CD4-positive, alpha-beta T cell (primary cell): ENCODE results near the gene PTPRC. TPM values are rescaled to one million over a fixed set of nuclear protein-coding genes. Genes with fewer than 3 reads are reported as not detected.

Source experiments
- ATAC-seq: fragments of 200-7000 bp; cut with Tn5 transposase; one replicate; pipeline ENCODE4 v1.10.0; 2022; ENCODE audit warnings: mild to moderate bottlenecking; ENCODE audit not compliant: poor library complexity
- CTCF ChIA-PET: fragments of 350-600 bp; sonication (Branson Sonifier 250); formaldehyde crosslinking; loops from one replicate; lab custom pipeline; 2021; ENCODE audit warnings: antibody characterized with exemption, inconsistent platforms; lab: Charles Lee
- POLR2A ChIA-PET: fragments of 350-600 bp; sonication (Branson Sonifier 250); formaldehyde crosslinking; loops from one replicate; lab custom pipeline; 2021; ENCODE audit warnings: antibody characterized with exemption, inconsistent platforms; lab: Charles Lee
- DNase-seq, 14 experiments: peaks; one replicate each; pipeline ENCODE4 v3.0.0-alpha.2; 2013 to 2020; ENCODE audit warnings: mixed read lengths in 2 of 14
- H3K27ac ChIP-seq, 2 donors: one replicate each; pipeline versions ENCODE4 v1.5.1 to v1.7.0; 2013; ENCODE audit warnings: low read length in 2 of 2, low read depth in 1 of 2, mild to moderate bottlenecking in 1 of 2
- H3K27me3 ChIP-seq, 2 experiments: 1 replicate in 1 of 2; 2 replicates in 1 of 2; pipeline versions ENCODE4 v1.6.1 to v1.7.0; 2013; ENCODE audit warnings: low read length in 2 of 2, control low read depth in 1 of 2, mild to moderate bottlenecking in 1 of 2, moderate library complexity in 1 of 2; ENCODE audit not compliant: insufficient read depth in 2 of 2, control insufficient read depth in 1 of 2
- H3K36me3 ChIP-seq: one replicate; pipeline ENCODE4 v1.6.1; 2013; ENCODE audit warnings: low read length, control low read depth; ENCODE audit not compliant: insufficient read depth
- H3K4me1 ChIP-seq: one replicate; pipeline ENCODE4 v1.6.1; 2013; ENCODE audit warnings: low read length, control low read depth; ENCODE audit not compliant: insufficient read depth
- H3K4me3 ChIP-seq: one replicate; pipeline ENCODE4 v1.5.1; 2013; ENCODE audit warnings: mild to moderate bottlenecking, low read length, moderate library complexity
- H3K9me3 ChIP-seq, 2 experiments: 1 replicate in 1 of 2; 2 replicates in 1 of 2; pipeline versions ENCODE4 v1.6.1 to v1.7.0; 2013; ENCODE audit warnings: low read length in 2 of 2, mild to moderate bottlenecking in 2 of 2, control low read depth in 1 of 2, moderate library complexity in 1 of 2; ENCODE audit not compliant: control insufficient read depth in 1 of 2, insufficient read depth in 1 of 2
- H3K27ac Mint-ChIP-seq: one replicate; pipeline ENCODE4 v1.8.0; 2020; ENCODE audit warnings: mixed read lengths
- H3K27me3 Mint-ChIP-seq: one replicate; pipeline ENCODE4 v1.8.0; 2021; ENCODE audit warnings: mixed read lengths
- H3K36me3 Mint-ChIP-seq: one replicate; pipeline ENCODE4 v1.8.0; 2021; ENCODE audit warnings: low read depth, mixed read lengths
- H3K4me1 Mint-ChIP-seq: one replicate; pipeline ENCODE4 v1.8.0; 2021; ENCODE audit warnings: low read depth, mixed read lengths
- H3K4me3 Mint-ChIP-seq: one replicate; pipeline ENCODE4 v1.8.0; 2020; ENCODE audit warnings: mild to moderate bottlenecking, mixed read lengths
- H3K9me3 Mint-ChIP-seq: one replicate; pipeline ENCODE4 v1.8.0; 2020; ENCODE audit warnings: mixed read lengths
- CTCF ChIP-seq: fragments of 200-600 bp; IDR thresholded peaks from one replicate; pipeline ENCODE4 v1.8.0; 2022; ENCODE audit warnings: antibody characterized with exemption, mild to moderate bottlenecking
- intact Hi-C, 2 experiments: fragments of 100-400 bp; cut with DNase I in 1 of 2; cut with micrococcal nuclease in 1 of 2; formaldehyde crosslinking; loops; one replicate each; pipeline versions ENCODE4 v1.15.1 to v1.9.0; 2023 to 2025; cut with DNase I, micrococcal nuclease
- total RNA-seq, 174 experiments: library from RNA in 2 of 174; stranded (reverse) in 2 of 174; gene quantifications; one replicate each; pipeline ENCODE4 v1.2.3 and lab custom pipeline; 2021 to 2026

The PTPRC gene
- total RNA-seq, 2 experiments from 2014 or later = 661 to 698 TPM

GRCh38 chr1:198671136-198671535 lies 32.3 kb downstream of the PTPRC start:
- Mint-ChIP-seq H3K27ac (peak overlapping the region; percentile 100), H3K9me3 (no peaks in the 10 kb centered on the region), H3K36me3 (peaks cover 91% of the 10 kb centered on the region), H3K4me3 (peak overlapping the region; percentile 43), H3K4me1 (peaks cover 98% of the 10 kb centered on the region), H3K27me3 (no peaks in the 10 kb centered on the region)
- DNase-seq = no peak
- Histone ChIP-seq H3K4me1 (peaks cover 37% of the 10 kb centered on the region), H3K27ac (peak overlapping the region in 1 of 2 donors; percentile 59), H3K36me3 (peaks cover 70% of the 10 kb centered on the region), H3K4me3 (no peak overlapping the region), H3K9me3 (no peaks in the 10 kb centered on the region), H3K27me3 (no peaks in the 10 kb centered on the region)
- ChIA-PET CTCF (interaction anchor here (0.9 to 1.4 kb wide), 2 partner anchors 12 to 15 kb away, joined by 3 to 4 read pairs; no protein-coding TSS in a partner anchor), POLR2A (interaction anchor here (1.0 to 20.3 kb wide), 9 partner anchors 10 to 148 kb away, joined by 3 to 317 read pairs (median 11); partner anchors contain the start of gene PTPRC)
- no peak for ATAC-seq
- TF ChIP-seq CTCF = no peak
- intact Hi-C loops = no loop called here

GRCh38 chr1:198672124-198672523 lies 33.3 kb downstream of the PTPRC start:
- peak overlapping the region; percentile 35 for H3K4me3 Mint-ChIP-seq
- no peaks in the 10 kb centered on the region for H3K9me3 Mint-ChIP-seq
- H3K27ac ChIP-seq = peak overlapping the region; percentile 24 to 59

GRCh38 chr1:198674009-198674408 lies 35.2 kb downstream of the PTPRC start:
- peaks cover 46% of the 10 kb centered on the region for H3K36me3 ChIP-seq
- ATAC-seq (no peak), DNase-seq (no peak)
- H3K27ac ChIP-seq = peak overlapping the region; percentile 59 to 62
- Mint-ChIP-seq H3K27ac (peak overlapping the region; percentile 100), H3K4me1 (peaks cover 98% of the 10 kb centered on the region), H3K36me3 (peaks cover 91% of the 10 kb centered on the region), H3K27me3 (no peaks in the 10 kb centered on the region), H3K4me3 (peak overlapping the region; percentile 28), H3K9me3 (no peaks in the 10 kb centered on the region)
- peak overlapping the region; percentile 9 for H3K4me3 ChIP-seq
- H3K9me3 ChIP-seq = no peaks in the 10 kb centered on the region
- CTCF ChIA-PET = no interaction called here
- peaks cover 36% of the 10 kb centered on the region for H3K4me1 ChIP-seq
- intact Hi-C loops = no loop called here
- POLR2A ChIA-PET = interaction anchor here (1.1 to 20.3 kb wide), 6 partner anchors 7 to 53 kb away, joined by 3 to 317 read pairs (median 32); no protein-coding TSS in a partner anchor
- no peak for TF ChIP-seq CTCF
- no peaks in the 10 kb centered on the region for H3K27me3 ChIP-seq

More at GRCh38 chr1:198672124-198672523, 33.3 kb downstream of the PTPRC start:
- Histone ChIP-seq H3K4me1 (peaks cover 38% of the 10 kb centered on the region), H3K27me3 (no peaks in the 10 kb centered on the region), H3K36me3 (peaks cover 60% of the 10 kb centered on the region), H3K9me3 (no peaks in the 10 kb centered on the region), H3K4me3 (no peak overlapping the region)
- no peak for ATAC-seq
- DNase-seq = no peak
- TF ChIP-seq CTCF = no peak
- Mint-ChIP-seq H3K4me1 (peaks cover 98% of the 10 kb centered on the region), H3K36me3 (peaks cover 91% of the 10 kb centered on the region), H3K27me3 (no peaks in the 10 kb centered on the region), H3K27ac (peak overlapping the region; percentile 100)
- POLR2A ChIA-PET = interaction anchor here (0.9 to 20.3 kb wide), 10 partner anchors 9 to 184 kb away, joined by 3 to 317 read pairs (median 10); partner anchors contain the start of gene PTPRC
- intact Hi-C loops = no loop called here
- CTCF ChIA-PET = interaction anchor here (0.9 to 1.1 kb wide), 2 partner anchors 13 to 51 kb away, joined by 3 read pairs; no protein-coding TSS in a partner anchor
